Natural killer cell treated with Interleukin-12 subunit alpha and Interleukin-12 subunit beta and Interleukin-15 and Interleukin-18, amount 100 ng/mL, for 72 hours (primary cell): ENCODE measurements around the gene SLC16A1. TPM values are rescaled to one million over a fixed set of nuclear protein-coding genes. Genes with fewer than 3 reads are reported as not detected.
"Not testable (repeated sequence)": the region's sequence is repeated elsewhere in the genome, so short reads cannot be mapped to it uniquely, and the experiment has no call there.

Experiments
- ATAC-seq, 2 donors: fragments of 150-1000 bp; cut with Tn5 transposase in 1 of 2; sonication (Bioruptor Pico), chemical (Tn5 transposase) in 1 of 2; 2 replicates each; pipeline ENCODE4 v1.10.0; 2021
- DNase-seq: peaks from one replicate; pipeline ENCODE4 v3.0.0; 2022; ENCODE audit warnings: low spot score
- H3K27ac Mint-ChIP-seq, 2 donors: 1 replicate in 1 of 2; 2 replicates in 1 of 2; pipeline ENCODE4 v1.8.0; 2022; ENCODE audit warnings: mixed read lengths in 2 of 2, mild to moderate bottlenecking in 1 of 2, moderate library complexity in 1 of 2
- H3K27me3 Mint-ChIP-seq, 2 donors: 1 replicate in 1 of 2; 2 replicates in 1 of 2; pipeline ENCODE4 v1.8.0; 2022; ENCODE audit warnings: mixed read lengths in 2 of 2
- H3K36me3 Mint-ChIP-seq: one replicate; pipeline ENCODE4 v1.8.0; 2022; ENCODE audit warnings: mixed read lengths
- H3K4me1 Mint-ChIP-seq, 2 donors: 1 replicate in 1 of 2; 2 replicates in 1 of 2; pipeline ENCODE4 v1.8.0; 2022; ENCODE audit warnings: low read depth in 2 of 2, mixed read lengths in 2 of 2, mild to moderate bottlenecking in 1 of 2
- H3K4me3 Mint-ChIP-seq: one replicate; pipeline ENCODE4 v1.8.0; 2022; ENCODE audit warnings: mixed read lengths
- H3K9me3 Mint-ChIP-seq: 2 replicates; pipeline ENCODE4 v1.8.0; 2022; ENCODE audit warnings: mixed read lengths
- total RNA-seq, 2 donors: library from RNA; stranded (reverse); gene quantifications; one replicate each; pipeline ENCODE4 v1.2.3, GENCODE V29; 2022

Gene SLC16A1
- total RNA-seq, 2 donors from 2014 or later = 47.8 to 88.4 TPM

DNA sequence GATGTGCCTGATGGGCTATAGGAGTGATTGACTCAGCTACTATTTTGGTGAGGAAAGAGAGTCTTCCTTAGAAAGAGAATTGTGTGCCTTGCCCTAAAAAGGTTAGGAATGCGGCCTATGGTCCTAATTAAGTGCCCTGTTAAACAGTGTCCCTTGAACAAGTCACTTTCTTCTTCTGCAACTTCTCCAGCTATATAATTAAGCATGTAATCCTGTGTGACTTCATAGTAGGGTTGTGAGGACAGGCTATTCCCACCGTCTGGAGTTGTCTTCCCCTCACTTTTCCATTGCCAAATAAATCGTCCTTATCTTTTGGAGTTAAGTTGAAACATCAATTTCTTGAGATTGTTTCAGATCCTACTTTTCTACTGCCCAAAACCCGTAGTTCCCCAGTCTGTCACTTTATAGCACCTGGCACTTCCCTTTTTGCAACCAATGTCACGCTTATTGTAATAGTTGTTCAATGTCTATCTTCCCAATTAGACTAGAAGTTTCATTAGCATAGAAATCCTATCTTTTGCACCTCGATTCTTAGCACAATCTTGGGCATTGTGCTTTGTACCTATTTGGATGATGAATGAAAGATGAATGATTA, 27.6 kb upstream of the SLC16A1 start:
- ATAC-seq (no peak), DNase-seq (no peak)
- H3K4me1 Mint-ChIP-seq = peaks cover 0 to 2% of the 10 kb centered on the region in 2 donors
- H3K36me3 Mint-ChIP-seq = no peaks in the 10 kb centered on the region
- H3K9me3 Mint-ChIP-seq = no peaks in the 10 kb centered on the region
- no peak overlapping the region for H3K4me3 Mint-ChIP-seq
- H3K27ac Mint-ChIP-seq = no peak overlapping the region
- no peaks in the 10 kb centered on the region for H3K27me3 Mint-ChIP-seq

DNA sequence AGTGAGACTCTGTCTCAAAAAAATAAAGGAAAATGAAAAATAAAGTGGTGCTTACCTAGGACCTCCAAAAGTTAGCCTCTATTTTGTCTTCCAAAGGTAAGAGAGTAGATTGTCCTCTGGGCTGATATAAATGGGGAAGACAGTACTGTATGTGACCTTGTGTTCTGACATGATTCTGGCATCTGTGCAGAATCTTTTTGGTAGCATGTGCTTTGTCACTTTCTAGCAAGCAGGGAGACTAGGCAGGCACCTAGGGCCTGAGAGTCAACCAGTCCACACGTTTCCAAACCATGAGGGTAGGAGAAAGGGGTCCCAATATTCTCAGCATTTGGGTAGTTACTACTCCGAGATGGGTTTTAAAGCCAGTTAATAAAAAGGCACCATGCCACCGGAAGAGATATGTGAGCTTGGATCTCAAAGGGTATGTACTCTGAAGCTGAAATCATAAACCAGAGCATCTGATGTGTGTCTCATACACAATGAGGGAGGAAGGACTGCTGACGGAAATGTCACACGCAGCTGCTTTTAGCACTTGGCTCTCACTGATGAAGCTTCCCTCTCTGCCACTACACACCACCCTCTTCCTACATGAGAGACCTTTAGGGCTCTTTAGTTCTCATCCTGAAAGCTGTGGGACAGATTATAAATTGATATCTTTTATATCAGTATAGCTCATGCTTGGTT, 27.0 kb upstream of the SLC16A1 start:
- ATAC-seq (no peak), DNase-seq (no peak)
- Mint-ChIP-seq H3K27ac (no peak overlapping the region), H3K27me3 (no peaks in the 10 kb centered on the region), H3K9me3 (no peaks in the 10 kb centered on the region), H3K4me3 (no peak overlapping the region), H3K36me3 (no peaks in the 10 kb centered on the region), H3K4me1 (peaks cover 0 to 2% of the 10 kb centered on the region in 2 donors)

DNA sequence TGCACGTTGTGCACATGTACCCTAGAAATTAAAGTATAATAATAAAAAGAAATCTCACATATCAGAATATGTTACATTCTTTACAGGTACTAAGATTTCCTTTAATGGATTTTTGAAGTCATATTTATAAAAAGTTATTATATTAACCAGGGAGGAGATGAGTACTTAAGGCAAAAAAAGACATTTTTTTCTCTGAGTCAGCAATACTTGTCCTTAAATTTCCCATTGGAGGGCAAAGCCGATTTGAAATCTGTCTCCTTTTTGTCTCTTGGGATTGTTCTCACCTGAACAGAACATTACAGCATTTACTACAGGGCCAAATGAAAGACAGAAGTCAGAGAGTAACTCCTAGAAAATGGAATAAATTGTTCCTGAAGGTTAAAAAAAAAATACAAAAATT, 26.3 kb upstream of the SLC16A1 start:
- no peak for ATAC-seq
- DNase-seq = no peak
- H3K27ac Mint-ChIP-seq = no peak overlapping the region
- no peaks in the 10 kb centered on the region for H3K9me3 Mint-ChIP-seq
- no peaks in the 10 kb centered on the region for H3K27me3 Mint-ChIP-seq
- no peak overlapping the region for H3K4me3 Mint-ChIP-seq
- peaks cover 0 to 2% of the 10 kb centered on the region in 2 donors for H3K4me1 Mint-ChIP-seq
- no peaks in the 10 kb centered on the region for H3K36me3 Mint-ChIP-seq

DNA sequence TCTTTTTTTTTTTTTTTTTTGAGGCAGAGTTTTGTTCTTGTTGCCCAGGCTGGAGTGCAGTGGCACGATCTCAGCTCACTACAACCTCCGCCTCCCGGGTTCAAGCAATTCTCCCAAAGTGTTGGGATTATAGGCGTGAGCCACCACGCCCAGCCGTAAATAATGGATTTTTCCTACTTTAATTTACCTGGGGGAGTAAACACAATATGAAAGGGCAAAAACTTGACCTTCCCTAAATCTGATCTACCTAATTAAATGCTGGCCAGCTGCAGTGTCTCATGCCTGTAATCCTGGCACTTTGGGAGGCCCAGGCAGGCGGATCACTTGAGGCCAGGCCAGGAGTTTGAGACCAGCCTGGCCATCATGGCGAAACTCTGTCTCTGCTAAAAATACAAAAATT, 25.8 kb upstream of the SLC16A1 start:
- not testable (repeated sequence) for ATAC-seq, DNase-seq, H3K4me3 Mint-ChIP-seq, H3K36me3 Mint-ChIP-seq, H3K27me3 Mint-ChIP-seq, H3K9me3 Mint-ChIP-seq, H3K4me1 Mint-ChIP-seq, H3K27ac Mint-ChIP-seq

DNA sequence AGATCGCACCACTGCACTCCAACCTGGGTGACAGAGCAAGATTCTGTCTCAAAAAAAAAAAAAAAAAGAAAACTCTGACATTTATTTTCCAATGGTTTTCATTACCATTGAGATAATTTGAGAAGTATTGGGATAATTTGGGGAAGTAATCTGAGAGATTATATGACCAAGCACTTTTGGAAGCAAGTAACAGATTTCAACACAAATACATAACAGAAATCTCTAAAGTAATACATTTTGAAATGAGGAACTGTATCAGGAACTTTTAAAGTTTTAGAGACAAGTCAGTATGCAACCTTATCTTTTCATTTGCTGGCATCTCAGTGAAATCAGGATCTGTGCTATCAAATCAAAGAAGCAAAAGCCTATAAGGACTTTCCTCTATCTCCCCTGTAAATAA, 25.4 kb upstream of the SLC16A1 start:
- H3K27me3 Mint-ChIP-seq = no peaks in the 10 kb centered on the region
- ATAC-seq (no peak), DNase-seq (no peak)
- no peak overlapping the region for H3K27ac Mint-ChIP-seq
- peaks cover 0 to 2% of the 10 kb centered on the region in 2 donors for H3K4me1 Mint-ChIP-seq
- no peaks in the 10 kb centered on the region for H3K9me3 Mint-ChIP-seq
- no peaks in the 10 kb centered on the region for H3K36me3 Mint-ChIP-seq
- no peak overlapping the region for H3K4me3 Mint-ChIP-seq

DNA sequence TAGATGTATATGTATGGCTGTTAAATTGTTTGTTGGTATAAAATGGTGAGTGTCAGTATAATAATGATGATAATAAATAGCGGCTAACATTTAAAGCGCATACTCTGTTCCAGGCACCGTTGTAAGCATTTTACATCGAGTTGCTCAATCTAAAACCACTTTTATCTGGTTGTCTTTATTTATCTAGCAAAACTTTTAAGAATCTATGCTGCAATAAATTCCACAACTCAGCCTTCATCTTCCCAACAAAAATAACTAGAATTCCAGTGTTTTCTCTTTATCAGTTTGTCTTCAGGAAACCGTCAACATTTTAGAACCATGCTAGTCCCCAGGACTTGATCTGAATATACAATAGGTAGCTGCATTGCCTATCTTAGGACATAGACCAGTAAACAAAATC, 19.3 kb upstream of the SLC16A1 start:
- no peaks in the 10 kb centered on the region for H3K36me3 Mint-ChIP-seq
- no peaks in the 10 kb centered on the region for H3K4me1 Mint-ChIP-seq
- no peaks in the 10 kb centered on the region for H3K27me3 Mint-ChIP-seq
- H3K9me3 Mint-ChIP-seq = no peaks in the 10 kb centered on the region
- DNase-seq = no peak
- ATAC-seq = no peak
- H3K4me3 Mint-ChIP-seq = no peak overlapping the region
- H3K27ac Mint-ChIP-seq = no peak overlapping the region

DNA sequence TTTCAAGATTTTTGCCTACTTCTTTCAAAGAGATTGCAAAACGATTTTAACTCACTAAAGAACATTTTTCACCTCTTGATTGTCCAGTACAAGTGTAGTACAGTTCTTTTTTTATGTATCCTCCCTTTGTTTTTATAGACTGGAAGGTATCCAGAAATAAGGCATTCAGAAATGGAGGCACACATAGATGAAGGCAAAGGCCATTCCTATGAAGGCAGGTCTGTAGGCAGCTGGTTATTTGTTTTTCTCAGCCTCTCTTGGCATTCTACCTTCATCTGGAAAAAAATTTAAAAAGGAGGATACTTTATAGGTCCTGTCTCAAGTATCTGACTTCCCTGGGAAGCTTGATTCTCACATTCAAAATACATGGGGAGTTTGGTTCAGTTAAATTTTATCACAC, 18.6 kb upstream of the SLC16A1 start:
- H3K4me3 Mint-ChIP-seq = no peak overlapping the region
- DNase-seq (no peak), ATAC-seq (no peak)
- no peaks in the 10 kb centered on the region for H3K9me3 Mint-ChIP-seq
- H3K27ac Mint-ChIP-seq = no peak overlapping the region
- H3K4me1 Mint-ChIP-seq = no peaks in the 10 kb centered on the region
- H3K36me3 Mint-ChIP-seq = no peaks in the 10 kb centered on the region
- H3K27me3 Mint-ChIP-seq = no peaks in the 10 kb centered on the region

DNA sequence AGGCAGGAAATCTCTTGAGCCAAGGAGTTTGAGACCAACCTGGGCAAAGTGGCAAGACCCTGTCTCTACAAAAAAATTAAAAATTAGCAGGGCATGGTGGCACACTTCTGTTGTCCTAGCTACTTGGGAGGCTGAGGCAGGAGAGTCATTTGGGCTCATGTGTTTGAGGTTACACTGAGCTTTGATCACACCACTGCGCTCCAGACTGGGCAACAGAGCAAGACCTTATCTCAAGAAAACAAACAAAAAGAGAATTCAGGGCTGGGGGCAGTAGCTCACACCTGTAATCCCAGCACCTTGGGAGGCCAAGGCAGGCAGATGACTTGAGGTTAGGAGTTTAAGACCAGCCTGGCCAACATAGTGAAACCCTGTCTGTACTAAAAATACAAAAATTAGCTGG, 17.8 kb upstream of the SLC16A1 start:
- H3K27ac Mint-ChIP-seq = no peak overlapping the region
- ATAC-seq = no peak
- no peak for DNase-seq
- H3K9me3 Mint-ChIP-seq = no peaks in the 10 kb centered on the region
- no peaks in the 10 kb centered on the region for H3K27me3 Mint-ChIP-seq
- H3K36me3 Mint-ChIP-seq = no peaks in the 10 kb centered on the region
- no peaks in the 10 kb centered on the region for H3K4me1 Mint-ChIP-seq
- no peak overlapping the region for H3K4me3 Mint-ChIP-seq

DNA sequence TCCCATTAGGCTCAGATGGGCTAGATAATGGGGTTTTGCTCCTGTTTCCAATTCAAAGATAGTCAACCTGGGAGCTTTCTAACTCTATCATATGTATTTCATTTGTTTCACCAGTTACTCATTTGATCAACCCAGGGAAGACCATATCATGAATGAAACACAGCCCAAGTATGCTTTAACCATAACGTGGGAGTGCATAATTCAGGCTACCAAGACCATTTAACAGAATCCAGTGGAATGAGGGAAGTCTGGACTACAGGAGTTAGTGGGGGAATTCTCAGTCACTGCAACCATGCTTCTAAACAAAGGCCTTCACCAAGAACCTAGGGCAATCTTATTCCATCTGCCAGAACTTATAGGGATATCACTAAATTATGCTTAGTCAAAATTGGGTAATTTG, 15.0 kb upstream of the SLC16A1 start:
- no peak for ATAC-seq
- H3K9me3 Mint-ChIP-seq = no peaks in the 10 kb centered on the region
- no peak overlapping the region for H3K27ac Mint-ChIP-seq
- H3K27me3 Mint-ChIP-seq = no peaks in the 10 kb centered on the region
- no peak for DNase-seq
- H3K36me3 Mint-ChIP-seq = peaks cover 4% of the 10 kb centered on the region
- H3K4me1 Mint-ChIP-seq = no peaks in the 10 kb centered on the region
- H3K4me3 Mint-ChIP-seq = no peak overlapping the region

DNA sequence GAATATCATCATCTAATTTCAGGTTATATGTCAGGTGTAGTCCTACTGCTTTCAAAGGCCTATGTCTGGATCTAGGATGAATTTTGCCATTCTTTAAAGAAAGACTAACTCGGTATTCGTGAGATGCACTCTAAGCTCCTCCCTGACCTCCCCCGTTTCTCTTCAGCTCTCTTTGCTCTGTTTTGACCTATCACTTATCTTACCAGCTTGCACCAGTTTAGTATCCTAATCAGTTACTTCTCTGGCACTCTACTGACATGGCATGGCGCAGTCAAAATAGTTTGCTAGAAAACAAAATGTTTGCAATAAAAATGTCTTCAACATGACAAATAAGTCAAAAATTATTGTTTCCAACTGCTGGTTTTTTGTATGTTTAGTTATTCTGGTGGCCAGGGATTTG, 8.4 kb upstream of the SLC16A1 start:
- H3K4me1 Mint-ChIP-seq = peaks cover 0 to 18% of the 10 kb centered on the region in 2 donors
- no peak overlapping the region for H3K27ac Mint-ChIP-seq
- H3K4me3 Mint-ChIP-seq = no peak overlapping the region
- H3K36me3 Mint-ChIP-seq = peaks cover 17% of the 10 kb centered on the region
- no peaks in the 10 kb centered on the region for H3K27me3 Mint-ChIP-seq
- DNase-seq = no peak
- no peaks in the 10 kb centered on the region for H3K9me3 Mint-ChIP-seq
- ATAC-seq = no peak

DNA sequence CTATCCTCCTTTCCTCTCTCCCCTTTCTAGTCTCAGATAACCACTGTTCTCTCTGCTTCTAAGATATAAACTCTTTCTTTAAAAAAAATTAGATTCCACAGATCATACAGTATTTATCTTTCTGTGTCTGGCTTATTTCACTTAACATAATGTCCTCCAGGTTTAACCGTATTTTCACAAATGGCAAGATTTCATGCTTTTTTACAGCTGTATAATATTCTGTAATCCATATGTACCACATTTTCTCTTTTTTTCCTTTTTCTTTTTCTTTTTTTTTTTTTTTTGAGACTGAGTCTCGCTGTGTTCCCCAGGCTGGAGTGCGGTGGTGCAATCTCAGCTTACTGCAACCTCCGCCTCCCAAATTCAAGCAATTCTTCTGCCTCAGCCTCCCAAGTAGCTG, 5.1 kb upstream of the SLC16A1 start:
- Mint-ChIP-seq H3K4me1 (peaks cover 15 to 34% of the 10 kb centered on the region in 2 donors), H3K27ac (no peak overlapping the region), H3K4me3 (no peak overlapping the region), H3K27me3 (no peaks in the 10 kb centered on the region), H3K36me3 (peaks cover 19% of the 10 kb centered on the region), H3K9me3 (no peaks in the 10 kb centered on the region)
- DNase-seq (no peak), ATAC-seq (no peak)

DNA sequence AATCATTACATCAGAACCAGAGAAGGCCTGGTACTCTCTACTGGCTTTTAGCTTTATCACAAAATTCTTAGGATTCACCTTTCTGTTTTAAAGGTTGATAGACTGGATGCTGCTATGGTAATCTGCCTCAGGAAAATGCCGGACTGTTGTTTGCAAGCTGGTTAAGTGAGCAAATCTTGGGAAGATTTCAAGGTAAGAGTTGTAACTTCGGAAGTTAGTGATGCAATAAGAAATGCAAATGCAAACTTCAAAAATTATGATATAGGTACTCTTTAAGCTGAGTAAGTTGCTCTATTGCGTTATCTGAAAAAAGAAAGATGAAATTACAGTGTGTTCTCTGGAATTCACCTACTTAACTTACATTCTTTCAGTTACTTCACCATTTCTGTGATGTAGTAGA, 4.4 kb upstream of the SLC16A1 start:
- no peak for ATAC-seq
- DNase-seq = no peak
- H3K36me3 Mint-ChIP-seq = peaks cover 19% of the 10 kb centered on the region
- H3K27ac Mint-ChIP-seq = peak overlapping the region in 1 of 2 donors; percentile 40
- peaks cover 15 to 34% of the 10 kb centered on the region in 2 donors for H3K4me1 Mint-ChIP-seq
- H3K27me3 Mint-ChIP-seq = no peaks in the 10 kb centered on the region
- H3K4me3 Mint-ChIP-seq = peak overlapping the region; percentile 43
- H3K9me3 Mint-ChIP-seq = no peaks in the 10 kb centered on the region

DNA sequence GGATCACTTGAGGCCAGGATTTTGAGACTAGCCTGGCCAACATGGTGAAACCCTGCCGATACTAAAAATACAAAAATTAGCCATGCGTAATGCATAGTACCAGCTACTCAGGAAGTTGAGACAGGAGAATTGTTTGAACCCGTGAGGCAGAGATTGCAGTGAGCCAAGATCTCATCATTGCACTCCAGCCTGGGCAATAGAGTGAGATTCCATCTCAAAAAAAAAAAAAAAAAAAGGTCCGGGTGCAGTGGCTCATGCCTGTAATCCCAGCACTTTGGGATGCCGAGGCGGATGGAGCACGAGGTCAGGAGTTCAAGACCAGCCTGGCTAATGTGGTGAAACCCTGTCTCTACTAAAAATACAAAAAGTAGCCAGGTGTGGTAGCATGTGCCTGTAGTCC, 2.2 kb upstream of the SLC16A1 start:
- Mint-ChIP-seq H3K4me3 (peak overlapping the region; percentile 89), H3K4me1 (peaks cover 30 to 53% of the 10 kb centered on the region in 2 donors), H3K36me3 (peaks cover 19% of the 10 kb centered on the region)
- not testable (repeated sequence) for H3K27ac Mint-ChIP-seq, H3K27me3 Mint-ChIP-seq, H3K9me3 Mint-ChIP-seq, ATAC-seq, DNase-seq

DNA sequence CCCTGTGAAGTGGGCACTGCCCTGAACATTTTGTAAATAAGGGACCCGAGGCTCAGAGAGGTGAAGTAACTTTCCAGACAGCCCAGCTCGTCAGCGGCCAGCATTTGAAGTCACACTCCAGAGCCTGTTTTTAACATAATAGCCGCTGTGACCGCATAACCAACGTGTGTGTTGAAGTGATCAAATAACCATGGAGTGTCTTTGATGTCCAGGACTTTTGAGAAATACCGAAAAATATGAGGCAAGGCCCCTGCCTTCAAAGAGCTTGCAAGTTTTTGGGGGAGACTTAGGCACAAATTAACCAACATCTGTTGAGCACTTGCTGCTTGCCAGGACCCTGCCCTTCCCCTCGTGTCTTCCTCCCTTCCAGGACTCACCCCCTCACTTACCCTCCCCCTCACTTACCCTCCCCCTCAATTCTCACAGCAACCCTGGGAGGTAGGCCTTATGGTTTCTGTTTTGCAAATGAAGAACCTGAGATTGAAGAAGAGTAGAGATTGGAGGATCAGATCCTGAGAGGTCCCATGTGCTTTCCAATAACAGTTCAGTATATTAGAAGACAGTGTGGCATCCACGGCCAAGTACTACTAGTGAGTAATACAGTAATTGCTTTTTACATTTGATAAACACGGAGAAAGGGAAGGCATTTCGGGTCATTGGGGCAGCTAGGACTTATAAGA, 1.3 kb upstream of the SLC16A1 start:
- Mint-ChIP-seq H3K27ac (peak overlapping the region; percentile 35 to 90), H3K4me1 (peaks cover 30 to 59% of the 10 kb centered on the region in 2 donors), H3K27me3 (peaks cover 0 to 3% of the 10 kb centered on the region in 2 donors), H3K4me3 (peak overlapping the region; percentile 89), H3K36me3 (peaks cover 19% of the 10 kb centered on the region), H3K9me3 (no peaks in the 10 kb centered on the region)
- DNase-seq (no peak), ATAC-seq (peak in 1 of 2 donors; percentile 43)
